Neural cell (in vitro differentiated cells): Measurements from ENCODE around the gene DMGDH. TPM values are rescaled to one million over a fixed set of nuclear protein-coding genes. Genes with fewer than 3 reads are reported as not detected.
"Not testable (repeated sequence)": the region's sequence is repeated elsewhere in the genome, so short reads cannot be mapped to it uniquely, and the experiment has no call there.

ENCODE experiments used
- H2AFZ ChIP-seq: fragments of 200-600, 300-800 bp; sonication (generic), shearing (Covaris generic); 2 replicates; pipeline ENCODE4 v1.6.0; 2014; ENCODE audit warnings: low read depth, mild to moderate bottlenecking, antibody characterized with exemption, low read length, moderate library complexity
- H3F3A ChIP-seq: fragments of 200-600 bp; shearing (Covaris generic); 2 replicates; pipeline ENCODE4 v1.6.1; 2016; ENCODE audit warnings: mild to moderate bottlenecking, moderate library complexity, mixed read lengths, antibody characterized with exemption, low read length; ENCODE audit not compliant: insufficient read depth, poor library complexity, severe bottlenecking
- H3K27ac ChIP-seq: fragments of 200-600, 300-800 bp; sonication (generic), shearing (Covaris generic); 2 replicates; pipeline ENCODE4 v1.5.1; 2014; ENCODE audit warnings: mild to moderate bottlenecking, low read length, moderate library complexity
- H3K27me3 ChIP-seq: fragments of 300-800, 200-600 bp; sonication (generic), shearing (Covaris generic); 2 replicates; pipeline ENCODE4 v1.6.0; 2014; ENCODE audit warnings: mild to moderate bottlenecking, low read depth, low read length, moderate library complexity; ENCODE audit not compliant: insufficient read depth
- H3K36me3 ChIP-seq: fragments of 300-800, 200-600 bp; sonication (generic), shearing (Covaris generic); 2 replicates; pipeline ENCODE4 v1.5.1; 2014; ENCODE audit warnings: mild to moderate bottlenecking, antibody characterized with exemption, low read length, moderate library complexity; ENCODE audit not compliant: insufficient read depth
- H3K4me2 ChIP-seq: fragments of 300-800, 200-600 bp; sonication (generic), shearing (Covaris generic); 2 replicates; pipeline ENCODE4 v1.6.0; 2014; ENCODE audit warnings: mild to moderate bottlenecking, low read length
- H3K4me3 ChIP-seq: fragments of 300-800, 200-600 bp; sonication (generic), shearing (Covaris generic); 2 replicates; pipeline ENCODE4 v1.5.1; 2014; ENCODE audit warnings: mild to moderate bottlenecking, low read length, moderate library complexity
- H3K79me2 ChIP-seq: fragments of 200-600 bp; shearing (Covaris generic); replicated peaks from 2 replicates; pipeline ENCODE4 v1.6.0; 2014; ENCODE audit warnings: mild to moderate bottlenecking, low read length, moderate library complexity; ENCODE audit not compliant: insufficient read depth
- H3K9ac ChIP-seq: fragments of 300-800, 200-600 bp; sonication (generic), shearing (Covaris generic); 2 replicates; pipeline ENCODE4 v1.6.1; 2016; ENCODE audit warnings: mild to moderate bottlenecking, low read length, mixed read lengths
- H3K9me2 ChIP-seq: fragments of 200-600 bp; shearing (Covaris generic); 2 replicates; pipeline ENCODE4 v1.6.1; 2016; ENCODE audit warnings: mild to moderate bottlenecking, low read length, mixed read lengths; ENCODE audit not compliant: insufficient read depth
- H3K9me3 ChIP-seq: fragments of 200-600, 300-800 bp; sonication (generic), shearing (Covaris generic); 2 replicates; pipeline ENCODE4 v1.6.1; 2016; ENCODE audit warnings: mild to moderate bottlenecking, mixed run types, low read length, moderate library complexity, mixed read lengths
- H4K20me1 ChIP-seq: fragments of 200-600 bp; shearing (Covaris generic); 2 replicates; pipeline ENCODE4 v1.6.1; 2016; ENCODE audit warnings: mild to moderate bottlenecking, mixed run types; ENCODE audit not compliant: insufficient read depth
- CTCF ChIP-seq: fragments of 450-650 bp; IDR thresholded peaks from 2 replicates; pipeline ENCODE4 v1.5.1; 2014; ENCODE audit warnings: antibody characterized with exemption, mild to moderate bottlenecking, moderate library complexity; ENCODE audit not compliant: poor library complexity, severe bottlenecking
- EP300 ChIP-seq: fragments of 450-650 bp; conservative IDR thresholded peaks from 2 replicates; pipeline ENCODE4 v1.6.1; 2014; ENCODE audit warnings: antibody characterized with exemption, mild to moderate bottlenecking, moderate library complexity; ENCODE audit not compliant: poor library complexity, severe bottlenecking
- EZH2 ChIP-seq: fragments of 200-600, 300-800 bp; shearing (Covaris generic), sonication (generic); IDR thresholded peaks from 2 replicates; pipeline ENCODE4 v1.6.1; 2014; ENCODE audit warnings: antibody characterized with exemption, low read length, borderline replicate concordance, mild to moderate bottlenecking; ENCODE audit not compliant: insufficient read depth, poor library complexity, severe bottlenecking
- MXI1 ChIP-seq: fragments of 450-650 bp; conservative IDR thresholded peaks from 2 replicates; pipeline ENCODE4 v1.6.1; 2014; ENCODE audit warnings: antibody characterized with exemption, mild to moderate bottlenecking; ENCODE audit not compliant: poor library complexity, severe bottlenecking
- POLR2AphosphoS5 ChIP-seq: IDR thresholded peaks from 2 replicates; pipeline ENCODE4 v1.6.1; 2012
- RAD21 ChIP-seq: fragments of 450-650 bp; conservative IDR thresholded peaks from 2 replicates; pipeline ENCODE4 v1.6.1; 2014; ENCODE audit warnings: antibody characterized with exemption, mild to moderate bottlenecking, moderate library complexity
- REST ChIP-seq: IDR thresholded peaks from 2 replicates; pipeline ENCODE4 v1.6.1; 2012; ENCODE audit warnings: borderline replicate concordance
- SMC3 ChIP-seq: fragments of 450-650 bp; conservative IDR thresholded peaks from 2 replicates; pipeline ENCODE4 v1.6.1; 2014; ENCODE audit warnings: antibody characterized with exemption, mild to moderate bottlenecking, moderate library complexity; ENCODE audit not compliant: poor library complexity
- TAF1 ChIP-seq: IDR thresholded peaks from 2 replicates; pipeline ENCODE4 v1.6.1; 2012; ENCODE audit warnings: low read depth
- polyA plus RNA-seq: library from polyadenylated mRNA; depleted of rRNA; stranded (reverse); fragments of >200 nt; gene quantifications from 2 replicates; pipeline ENCODE4 v1.2.3, GENCODE V29; 2014

DMGDH gene
- polyA plus RNA-seq, 1 donor from 2014 or later: 0.93 TPM

GRCh38 chr5:78983601-78984438, 85.7 kb downstream of the DMGDH start:
- peak overlapping the region; percentile 68 for H3K4me3 ChIP-seq
- TF ChIP-seq POLR2AphosphoS5 (no peak), CTCF (no peak), MXI1 (no peak), SMC3 (no peak), EZH2 (no peak), EP300 (no peak), TAF1 (no peak), REST (no peak), RAD21 (no peak)
- no peaks in the 10 kb centered on the region for H3K9me2 ChIP-seq
- H2AFZ ChIP-seq: peak overlapping the region; percentile 93
- no peaks in the 10 kb centered on the region for H3K36me3 ChIP-seq
- H3K27me3 ChIP-seq: no peaks in the 10 kb centered on the region
- no peaks in the 10 kb centered on the region for H4K20me1 ChIP-seq
- H3F3A ChIP-seq: no peaks in the 10 kb centered on the region
- H3K9me3 ChIP-seq: no peaks in the 10 kb centered on the region
- H3K27ac ChIP-seq: peak overlapping the region; percentile 90
- H3K4me2 ChIP-seq: peak overlapping the region; percentile 87
- H3K9ac ChIP-seq: peak overlapping the region; percentile 88
- H3K79me2 ChIP-seq: peaks cover 6% of the 10 kb centered on the region

GRCh38 chr5:78983194-78983593, 86.3 kb downstream of the DMGDH start:
- not testable (repeated sequence) for H3K79me2 ChIP-seq, H4K20me1 ChIP-seq, H3F3A ChIP-seq, H3K9me2 ChIP-seq, H3K4me2 ChIP-seq, H3K36me3 ChIP-seq, H3K27me3 ChIP-seq, H3K9me3 ChIP-seq
- H2AFZ ChIP-seq: peak overlapping the region; percentile 93
- peak overlapping the region; percentile 68 for H3K4me3 ChIP-seq
- peak overlapping the region; percentile 90 for H3K27ac ChIP-seq
- H3K9ac ChIP-seq: peak overlapping the region; percentile 88
